ENCODE results near the gene MBNL2. TPM values are rescaled to one million over a fixed set of nuclear protein-coding genes. Genes with fewer than 3 reads are reported as not detected.
A peak's percentile ranks its signal among the peaks of the same experiment; 100 is the strongest.

Gene MBNL2
- total and polyA plus RNA-seq, 2 of the 13 experiments (the other 11 are each of a cell fraction or from before 2014, with no cell fraction given): 30.8 to 59.0 TPM

DNA sequence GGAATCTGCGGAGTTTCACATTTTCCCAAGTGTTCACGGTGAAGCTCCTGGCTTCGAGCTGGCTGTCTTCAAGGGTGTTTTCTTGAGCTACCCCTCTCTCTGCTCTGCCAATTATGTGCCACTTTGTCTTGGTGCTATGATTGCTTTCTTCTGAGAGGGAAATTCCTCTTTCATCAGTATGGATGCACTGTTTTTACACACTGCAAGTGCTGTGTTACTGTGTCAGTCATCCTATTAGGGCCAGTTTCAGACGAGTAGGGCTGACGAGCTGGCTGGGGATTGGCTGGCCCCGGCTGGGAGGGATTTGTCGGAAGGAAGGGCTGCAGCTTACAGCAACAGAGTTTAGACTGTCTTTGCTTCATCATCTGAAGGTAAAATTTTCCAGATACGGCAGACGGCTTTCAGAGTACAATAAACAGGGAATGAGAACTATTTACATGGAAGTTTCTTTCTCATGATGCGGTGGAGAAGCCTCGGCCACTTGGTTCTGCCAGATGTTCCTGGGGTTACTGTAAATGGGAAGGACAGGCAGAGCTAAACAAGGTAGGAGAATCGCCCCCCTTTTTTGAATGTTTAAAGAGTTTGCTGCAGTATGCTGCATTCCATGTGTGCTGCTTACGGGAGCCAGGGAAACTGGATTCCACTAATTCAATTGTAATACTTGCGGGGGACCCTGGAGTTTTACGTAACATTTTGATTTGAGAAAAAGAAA, at the start of gene MBNL2 (continued):
- TF ChIP-seq CENPT (CRISPR knock-in tag; IDR thresholded peaks at IDR 0.05; ENCODE audit: low read depth): no peak
- peak; percentile 89; the same call in 1 of the 2 replicates for TF ChIP-seq SMYD3 (CRISPR knock-in tag; IDR thresholded peaks at IDR 0.05)
- TF ChIP-seq, protein P1, sequence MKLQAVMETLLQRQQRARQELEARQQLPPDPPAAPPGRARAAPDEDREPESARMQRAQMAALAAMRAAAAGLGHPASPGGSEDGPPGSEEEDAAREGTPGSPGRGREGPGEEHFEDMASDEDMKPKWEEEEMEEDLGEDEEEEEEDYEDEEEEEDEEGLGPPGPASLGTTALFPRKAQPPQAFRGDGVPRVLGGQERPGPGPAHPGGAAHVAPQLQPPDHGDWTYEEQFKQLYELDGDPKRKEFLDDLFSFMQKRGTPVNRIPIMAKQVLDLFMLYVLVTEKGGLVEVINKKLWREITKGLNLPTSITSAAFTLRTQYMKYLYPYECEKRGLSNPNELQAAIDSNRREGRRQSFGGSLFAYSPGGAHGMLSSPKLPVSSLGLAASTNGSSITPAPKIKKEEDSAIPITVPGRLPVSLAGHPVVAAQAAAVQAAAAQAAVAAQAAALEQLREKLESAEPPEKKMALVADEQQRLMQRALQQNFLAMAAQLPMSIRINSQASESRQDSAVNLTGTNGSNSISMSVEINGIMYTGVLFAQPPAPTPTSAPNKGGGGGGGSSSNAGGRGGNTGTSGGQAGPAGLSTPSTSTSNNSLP (IDR thresholded peaks at IDR 0.05; ENCODE audit: low read depth, low read length): peak; percentile 42; the same call in 1 of the 2 replicates
- TF ChIP-seq ZNF747 (CRISPR knock-in tag; IDR thresholded peaks at IDR 0.05; ENCODE audit: borderline replicate concordance): no peak
- no peak for TF ChIP-seq ZNF484 (CRISPR knock-in tag; IDR thresholded peaks at IDR 0.05; ENCODE audit: borderline replicate concordance, low read depth)
- TF ChIP-seq ZNF687 (CRISPR knock-in tag; IDR thresholded peaks at IDR 0.05): peak; percentile 22; the same call in 1 of the 2 replicates
- peak; percentile 56; the same call in 1 of the 2 replicates for TF ChIP-seq KDM4B (CRISPR knock-in tag; IDR thresholded peaks at IDR 0.05)
- TF ChIP-seq TBX2 (CRISPR knock-in tag; IDR thresholded peaks at IDR 0.05; ENCODE audit: borderline replicate concordance): peak; percentile 54
- TF ChIP-seq ZNF350 (CRISPR knock-in tag; IDR thresholded peaks at IDR 0.05; ENCODE audit: borderline replicate concordance, low read depth): peak; percentile 38; the same call in 1 of the 2 replicates
- TF ChIP-seq, protein P2, sequence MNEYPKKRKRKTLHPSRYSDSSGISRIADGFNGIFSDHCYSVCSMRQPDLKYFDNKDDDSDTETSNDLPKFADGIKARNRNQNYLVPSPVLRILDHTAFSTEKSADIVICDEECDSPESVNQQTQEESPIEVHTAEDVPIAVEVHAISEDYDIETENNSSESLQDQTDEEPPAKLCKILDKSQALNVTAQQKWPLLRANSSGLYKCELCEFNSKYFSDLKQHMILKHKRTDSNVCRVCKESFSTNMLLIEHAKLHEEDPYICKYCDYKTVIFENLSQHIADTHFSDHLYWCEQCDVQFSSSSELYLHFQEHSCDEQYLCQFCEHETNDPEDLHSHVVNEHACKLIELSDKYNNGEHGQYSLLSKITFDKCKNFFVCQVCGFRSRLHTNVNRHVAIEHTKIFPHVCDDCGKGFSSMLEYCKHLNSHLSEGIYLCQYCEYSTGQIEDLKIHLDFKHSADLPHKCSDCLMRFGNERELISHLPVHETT (CRISPR knock-in tag; conservative IDR thresholded peaks at IDR 0.05): no peak
- no peak for TF ChIP-seq TEAD2 (CRISPR knock-in tag; IDR thresholded peaks at IDR 0.05)
- TF ChIP-seq, protein P3, sequence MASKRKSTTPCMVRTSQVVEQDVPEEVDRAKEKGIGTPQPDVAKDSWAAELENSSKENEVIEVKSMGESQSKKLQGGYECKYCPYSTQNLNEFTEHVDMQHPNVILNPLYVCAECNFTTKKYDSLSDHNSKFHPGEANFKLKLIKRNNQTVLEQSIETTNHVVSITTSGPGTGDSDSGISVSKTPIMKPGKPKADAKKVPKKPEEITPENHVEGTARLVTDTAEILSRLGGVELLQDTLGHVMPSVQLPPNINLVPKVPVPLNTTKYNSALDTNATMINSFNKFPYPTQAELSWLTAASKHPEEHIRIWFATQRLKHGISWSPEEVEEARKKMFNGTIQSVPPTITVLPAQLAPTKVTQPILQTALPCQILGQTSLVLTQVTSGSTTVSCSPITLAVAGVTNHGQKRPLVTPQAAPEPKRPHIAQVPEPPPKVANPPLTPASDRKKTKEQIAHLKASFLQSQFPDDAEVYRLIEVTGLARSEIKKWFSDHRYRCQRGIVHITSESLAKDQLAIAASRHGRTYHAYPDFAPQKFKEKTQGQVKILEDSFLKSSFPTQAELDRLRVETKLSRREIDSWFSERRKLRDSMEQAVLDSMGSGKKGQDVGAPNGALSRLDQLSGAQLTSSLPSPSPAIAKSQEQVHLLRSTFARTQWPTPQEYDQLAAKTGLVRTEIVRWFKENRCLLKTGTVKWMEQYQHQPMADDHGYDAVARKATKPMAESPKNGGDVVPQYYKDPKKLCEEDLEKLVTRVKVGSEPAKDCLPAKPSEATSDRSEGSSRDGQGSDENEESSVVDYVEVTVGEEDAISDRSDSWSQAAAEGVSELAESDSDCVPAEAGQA (IDR thresholded peaks at IDR 0.05; ENCODE audit: low read depth): no peak
- TF ChIP-seq, protein P3 (CRISPR knock-in tag; IDR thresholded peaks at IDR 0.05; ENCODE audit: borderline replicate concordance): no peak
- TF ChIP-seq KLF6 (CRISPR knock-in tag; IDR thresholded peaks at IDR 0.05): peak; percentile 64; the same call in 1 of the 2 replicates
- TF ChIP-seq IRF2 (CRISPR knock-in tag; IDR thresholded peaks at IDR 0.05): peak; percentile 61
